ENCODE measurements around the gene CYLC2. TPM values are rescaled to one million over a fixed set of nuclear protein-coding genes. Genes with fewer than 3 reads are reported as not detected.

CYLC2 gene
- polyA plus RNA-seq, 3 donors: not detected

DNA sequence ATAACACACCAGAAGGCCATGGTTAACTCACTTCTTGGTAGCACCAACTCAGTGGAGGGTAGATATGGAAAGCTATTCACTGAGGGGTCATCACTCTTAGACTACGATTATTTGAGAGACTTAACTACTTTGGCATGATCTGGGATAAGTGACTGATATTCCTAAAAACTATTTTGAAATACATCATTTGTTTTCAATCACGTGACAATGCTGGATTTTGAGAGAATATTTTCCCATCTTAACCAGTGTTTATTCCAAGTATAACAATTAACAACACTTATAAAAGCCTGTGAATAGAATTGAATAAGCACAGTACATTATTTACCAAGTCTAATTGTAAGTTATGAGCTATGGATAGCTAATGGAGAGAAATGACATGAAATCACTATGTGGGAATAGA lies 22.4 kb upstream of the CYLC2 start:
- no peaks in the 10 kb centered on the region for H3K27me3 ChIP-seq (ENCODE audit: control insufficient read depth in 2 of 2, insufficient read depth in 2 of 2, low read length in 2 of 2)
- no peak for DNase-seq
- H3K36me3 Mint-ChIP-seq: no peaks in the 10 kb centered on the region

DNA sequence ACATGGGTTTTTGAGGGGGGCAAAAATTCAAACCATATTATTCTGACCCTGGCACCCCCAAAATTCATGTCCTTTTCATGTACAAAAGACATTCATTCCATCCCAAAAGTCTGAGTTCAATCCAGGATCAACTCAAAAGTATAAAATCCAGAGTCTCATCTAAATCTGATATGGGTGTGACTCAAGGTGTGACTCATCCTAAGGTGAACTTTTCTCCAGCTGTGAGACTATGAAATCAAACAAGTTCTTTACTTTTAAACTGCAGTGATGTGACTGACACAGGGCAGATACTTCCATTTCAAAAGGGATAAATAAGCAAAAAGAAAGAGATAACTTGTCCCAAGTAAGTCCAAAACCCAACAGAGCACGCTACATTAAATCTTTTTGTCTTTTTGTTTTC lies 20.6 kb upstream of the CYLC2 start:
- no CpG with 5 or more reads among the region's 1 CpG for WGBS (ENCODE audit: insufficient coverage)
- H3K9me3 Mint-ChIP-seq: peaks cover 2 to 16% (median 9%) of the 10 kb centered on the region in 7 donors
- no peak overlapping the region for H3K27ac Mint-ChIP-seq
- TF ChIP-seq, protein P1, sequence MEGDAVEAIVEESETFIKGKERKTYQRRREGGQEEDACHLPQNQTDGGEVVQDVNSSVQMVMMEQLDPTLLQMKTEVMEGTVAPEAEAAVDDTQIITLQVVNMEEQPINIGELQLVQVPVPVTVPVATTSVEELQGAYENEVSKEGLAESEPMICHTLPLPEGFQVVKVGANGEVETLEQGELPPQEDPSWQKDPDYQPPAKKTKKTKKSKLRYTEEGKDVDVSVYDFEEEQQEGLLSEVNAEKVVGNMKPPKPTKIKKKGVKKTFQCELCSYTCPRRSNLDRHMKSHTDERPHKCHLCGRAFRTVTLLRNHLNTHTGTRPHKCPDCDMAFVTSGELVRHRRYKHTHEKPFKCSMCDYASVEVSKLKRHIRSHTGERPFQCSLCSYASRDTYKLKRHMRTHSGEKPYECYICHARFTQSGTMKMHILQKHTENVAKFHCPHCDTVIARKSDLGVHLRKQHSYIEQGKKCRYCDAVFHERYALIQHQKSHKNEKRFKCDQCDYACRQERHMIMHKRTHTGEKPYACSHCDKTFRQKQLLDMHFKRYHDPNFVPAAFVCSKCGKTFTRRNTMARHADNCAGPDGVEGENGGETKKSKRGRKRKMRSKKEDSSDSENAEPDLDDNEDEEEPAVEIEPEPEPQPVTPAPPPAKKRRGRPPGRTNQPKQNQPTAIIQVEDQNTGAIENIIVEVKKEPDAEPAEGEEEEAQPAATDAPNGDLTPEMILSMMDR (IDR thresholded peaks at IDR 0.05): no peak
- Histone ChIP-seq H3K79me2 (ENCODE audit: insufficient read depth, low read length) (no peaks in the 10 kb centered on the region), H3K36me3 (replicated peaks in 1 of 2; ENCODE audit: control insufficient read depth in 1 of 2, insufficient read depth in 2 of 2, low read length in 2 of 2) (no peaks in the 10 kb centered on the region), H3K27ac (ENCODE audit: low read depth in 1 of 2, low read length in 2 of 2) (no peak overlapping the region), H2AFZ (ENCODE audit: insufficient read depth, low read depth, low read length, poor library complexity, severe bottlenecking) (no peak overlapping the region), H3K4me1 (ENCODE audit: control insufficient read depth in 1 of 2, insufficient read depth in 2 of 2, low read length in 2 of 2) (no peaks in the 10 kb centered on the region), H3K9me3 (replicated peaks in 1 of 2; ENCODE audit: control insufficient read depth in 1 of 2, insufficient read depth in 1 of 2, low read length in 2 of 2) (peaks cover 14 to 16% of the 10 kb centered on the region in 2 donors), H3K27me3 (ENCODE audit: control insufficient read depth in 2 of 2, insufficient read depth in 2 of 2, low read length in 2 of 2) (no peaks in the 10 kb centered on the region), H3K4me3 (replicated peaks in 1 of 3; ENCODE audit: low read depth in 2 of 3, low read length in 3 of 3) (no peak overlapping the region), H4K20me1 (ENCODE audit: insufficient read depth, low read length) (no peaks in the 10 kb centered on the region), H3K4me2 (replicated peaks; ENCODE audit: extremely low read depth, low read length, poor library complexity, severe bottlenecking) (no peak overlapping the region), H3K9ac (ENCODE audit: insufficient read depth, low read length, poor library complexity, severe bottlenecking) (no peak overlapping the region)
- no peaks in the 10 kb centered on the region for H3K4me1 Mint-ChIP-seq
- no peaks in the 10 kb centered on the region for H3K27me3 Mint-ChIP-seq (ENCODE audit: low read depth in 3 of 3)
- H3K4me3 Mint-ChIP-seq: no peak overlapping the region
- DNase-seq: no peak
- intact Hi-C loops (cut with micrococcal nuclease): no loop called here
- no peaks in the 10 kb centered on the region for H3K36me3 Mint-ChIP-seq

More for the DNA sequence above, 22.4 kb upstream of the CYLC2 start:
- Histone ChIP-seq H3K4me3 (replicated peaks in 1 of 3; ENCODE audit: low read depth in 2 of 3, low read length in 3 of 3) (no peak overlapping the region), H3K9me3 (replicated peaks in 1 of 2; ENCODE audit: control insufficient read depth in 1 of 2, insufficient read depth in 1 of 2, low read length in 2 of 2) (peaks cover 21 to 22% of the 10 kb centered on the region in 2 donors), H3K4me2 (replicated peaks; ENCODE audit: extremely low read depth, low read length, poor library complexity, severe bottlenecking) (no peak overlapping the region), H3K4me1 (ENCODE audit: control insufficient read depth in 1 of 2, insufficient read depth in 2 of 2, low read length in 2 of 2) (no peaks in the 10 kb centered on the region), H2AFZ (ENCODE audit: insufficient read depth, low read depth, low read length, poor library complexity, severe bottlenecking) (no peak overlapping the region), H3K79me2 (ENCODE audit: insufficient read depth, low read length) (no peaks in the 10 kb centered on the region), H4K20me1 (ENCODE audit: insufficient read depth, low read length) (no peaks in the 10 kb centered on the region), H3K36me3 (replicated peaks in 1 of 2; ENCODE audit: control insufficient read depth in 1 of 2, insufficient read depth in 2 of 2, low read length in 2 of 2) (no peaks in the 10 kb centered on the region), H3K27ac (ENCODE audit: low read depth in 1 of 2, low read length in 2 of 2) (no peak overlapping the region), H3K9ac (ENCODE audit: insufficient read depth, low read length, poor library complexity, severe bottlenecking) (no peak overlapping the region)
- Mint-ChIP-seq H3K27me3 (ENCODE audit: low read depth in 3 of 3) (no peaks in the 10 kb centered on the region), H3K9me3 (peaks cover 2 to 21% (median 10%) of the 10 kb centered on the region in 7 donors), H3K4me3 (no peak overlapping the region), H3K4me1 (no peaks in the 10 kb centered on the region), H3K27ac (no peak overlapping the region)
- TF ChIP-seq, protein P1 (IDR thresholded peaks at IDR 0.05): no peak
- no CpG with 5 or more reads among the region's 2 CpGs for WGBS (ENCODE audit: insufficient coverage)
- intact Hi-C loops (cut with micrococcal nuclease): no loop called here

All from CD14-positive monocyte (primary cell).